PC-3 (cell line): ENCODE data around the gene DMRTA2. TPM values are rescaled to one million over a fixed set of nuclear protein-coding genes. Genes with fewer than 3 reads are reported as not detected.

ENCODE experiments used
- ATAC-seq: fragments of 200-7000 bp; cut with Tn5 transposase; 2 replicates; pipeline ENCODE4 v1.9.1; 2020; ENCODE audit warnings: mild to moderate bottlenecking, moderate library complexity
- BruUV-seq: library from RNA; stranded (reverse); fragments of 400-500 nt; replicated peaks from 2 replicates; lab custom pipeline; 2021; lab: Mats Ljungman, UMichigan
- CTCF ChIA-PET: fragments of 300-600 bp; sonication (Branson Sonifier 250); formaldehyde crosslinking; loops from one replicate; lab custom pipeline; 2022; ENCODE audit warnings: antibody characterized with exemption; lab: Charles Lee
- POLR2A ChIA-PET: fragments of 300-600 bp; sonication (Branson Sonifier 250); formaldehyde crosslinking; loops from one replicate; lab custom pipeline; 2022; ENCODE audit warnings: antibody characterized with exemption; ENCODE audit not compliant: unreplicated experiment; lab: Charles Lee
- DNase-seq: peaks from one replicate; pipeline ENCODE4 v3.0.0-alpha.2; 2015
- H2AFZ ChIP-seq: fragments of 300-600 bp; sonication (generic); 2 replicates; pipeline ENCODE4 v1.6.0; 2016; ENCODE audit warnings: antibody characterized with exemption, low read length
- H3F3A ChIP-seq: fragments of 300-600 bp; sonication (generic); one replicate; pipeline ENCODE4 v1.6.0; 2017; ENCODE audit warnings: antibody characterized with exemption, low read length, control low read depth, mild to moderate bottlenecking; ENCODE audit not compliant: unreplicated experiment
- H3K27ac ChIP-seq: fragments of 300-600 bp; sonication (generic); 2 replicates; pipeline ENCODE4 v1.5.1; 2016; ENCODE audit warnings: mild to moderate bottlenecking, low read length
- H3K27me3 ChIP-seq: fragments of 300-600 bp; sonication (generic); 2 replicates; pipeline ENCODE4 v1.6.1; 2016; ENCODE audit warnings: low read length, mixed read lengths
- H3K36me3 ChIP-seq: fragments of 300-600 bp; sonication (generic); 2 replicates; pipeline ENCODE4 v1.6.1; 2016; ENCODE audit warnings: low read depth, mixed run types, low read length, mixed read lengths
- H3K4me1 ChIP-seq: fragments of 300-600 bp; sonication (generic); 2 replicates; pipeline ENCODE4 v1.5.1; 2016; ENCODE audit warnings: low read length; ENCODE audit not compliant: insufficient read depth
- H3K4me2 ChIP-seq: fragments of 300-600 bp; sonication (generic); 2 replicates; pipeline ENCODE4 v1.6.0; 2016; ENCODE audit warnings: low read length
- H3K4me3 ChIP-seq: fragments of 300-600 bp; sonication (generic); 2 replicates; pipeline ENCODE4 v1.5.1; 2016; ENCODE audit warnings: mild to moderate bottlenecking, low read length, mixed read lengths
- H3K79me2 ChIP-seq: fragments of 300-600 bp; sonication (generic); 2 replicates; pipeline ENCODE4 v1.6.1; 2017; ENCODE audit warnings: low read length, mixed read lengths
- H3K9ac ChIP-seq: fragments of 300-600 bp; sonication (generic); 2 replicates; pipeline ENCODE4 v1.6.0; 2016; ENCODE audit warnings: mild to moderate bottlenecking, low read length
- H3K9me2 ChIP-seq: fragments of 300-600 bp; sonication (generic); replicated peaks from 2 replicates; pipeline ENCODE4 v1.6.1; 2016; ENCODE audit warnings: mixed run types, low read length, mixed read lengths
- H3K9me3 ChIP-seq: fragments of 300-600 bp; sonication (generic); 2 replicates; pipeline ENCODE4 v1.6.1; 2016; ENCODE audit warnings: low read length, mixed read lengths
- H4K20me1 ChIP-seq: fragments of 300-600 bp; sonication (generic); 2 replicates; pipeline ENCODE4 v1.6.1; 2016; ENCODE audit warnings: low read length, mixed read lengths
- CTCF ChIP-seq: fragments of 300-600 bp; sonication (generic); conservative IDR thresholded peaks from 2 replicates; pipeline ENCODE4 v1.5.1; 2017; ENCODE audit warnings: antibody characterized with exemption, low read depth, mild to moderate bottlenecking, low read length
- EZH2 ChIP-seq: fragments of 300-600 bp; sonication (generic); IDR thresholded peaks from one replicate; pipeline ENCODE4 v1.6.1; 2017; ENCODE audit warnings: antibody characterized with exemption, mild to moderate bottlenecking, low read length; ENCODE audit not compliant: unreplicated experiment
- EZH2phosphoT487 ChIP-seq: fragments of 300-600 bp; sonication (generic); IDR thresholded peaks from 2 replicates; pipeline ENCODE4 v1.6.1; 2018; ENCODE audit warnings: mild to moderate bottlenecking, antibody characterized with exemption, low read length, borderline replicate concordance
- intact Hi-C: fragments of 100-400 bp; cut with micrococcal nuclease; formaldehyde crosslinking; loops from 2 replicates; pipeline ENCODE4 v1.9.0; 2023
- total RNA-seq: library from RNA; depleted of rRNA; stranded (reverse); fragments of >200 nt; gene quantifications from 2 replicates; pipeline ENCODE4 v1.2.3, GENCODE V29; 2014

The DMRTA2 gene
- total RNA-seq, 1 experiment from 2014 or later = not detected

- Histone ChIP-seq H3K9ac (no peak overlapping the region), H3K4me2 (no peak overlapping the region), H3K27ac (no peak overlapping the region), H3K4me1 (no peaks in the 10 kb centered on the region), H4K20me1 (no peaks in the 10 kb centered on the region), H3K79me2 (no peaks in the 10 kb centered on the region), H3K9me3 (no peaks in the 10 kb centered on the region), H3K9me2 (no peaks in the 10 kb centered on the region), H2AFZ (no peak overlapping the region), H3K36me3 (no peaks in the 10 kb centered on the region), H3K4me3 (no peak overlapping the region), H3K27me3 (no peaks in the 10 kb centered on the region), H3F3A (no peaks in the 10 kb centered on the region)
- TF ChIP-seq EZH2 = no peak
- TF ChIP-seq EZH2phosphoT487 = no peak
- no peak for TF ChIP-seq CTCF
- POLR2A ChIA-PET = no interaction called here
- intact Hi-C loops = no loop called here
- DNase-seq = no peak
- no TSS peak for BruUV-seq
- ATAC-seq = no peak
- CTCF ChIA-PET = no interaction called here
Measured at GRCh38 chr1:50378770-50379169, 44.5 kb downstream of the DMRTA2 start.

GRCh38 chr1:50373532-50373931 is 49.7 kb downstream of the DMRTA2 start:
- DNase-seq = no peak
- intact Hi-C loops = no loop called here
- Histone ChIP-seq H3K4me3 (no peak overlapping the region), H3K4me1 (no peaks in the 10 kb centered on the region), H4K20me1 (no peaks in the 10 kb centered on the region), H3K9ac (no peak overlapping the region), H3K79me2 (no peaks in the 10 kb centered on the region), H2AFZ (no peak overlapping the region), H3K36me3 (no peaks in the 10 kb centered on the region), H3K27ac (no peak overlapping the region), H3K4me2 (no peak overlapping the region), H3K9me2 (no peaks in the 10 kb centered on the region), H3K27me3 (no peaks in the 10 kb centered on the region), H3F3A (no peaks in the 10 kb centered on the region), H3K9me3 (no peaks in the 10 kb centered on the region)
- ATAC-seq = no peak
- POLR2A ChIA-PET = no interaction called here
- no peak for TF ChIP-seq EZH2phosphoT487
- TF ChIP-seq EZH2 = no peak
- TF ChIP-seq CTCF = no peak
- CTCF ChIA-PET = no interaction called here
- BruUV-seq = no TSS peak

- intact Hi-C loops = no loop called here
- Histone ChIP-seq H3K9me3 (no peaks in the 10 kb centered on the region), H3F3A (no peaks in the 10 kb centered on the region), H3K4me3 (no peak overlapping the region), H4K20me1 (no peaks in the 10 kb centered on the region), H3K27me3 (no peaks in the 10 kb centered on the region), H3K27ac (no peak overlapping the region), H3K36me3 (no peaks in the 10 kb centered on the region), H3K9ac (no peak overlapping the region), H3K4me1 (no peaks in the 10 kb centered on the region), H2AFZ (no peak overlapping the region), H3K4me2 (no peak overlapping the region), H3K79me2 (no peaks in the 10 kb centered on the region), H3K9me2 (no peaks in the 10 kb centered on the region)
- ATAC-seq = no peak
- DNase-seq = no peak
- CTCF ChIA-PET = interaction anchor here (0.6 kb wide), 1 partner anchor 677 kb away, joined by 3 read pairs; no protein-coding TSS in a partner anchor
- TF ChIP-seq CTCF = no peak
- no peak for TF ChIP-seq EZH2
- TF ChIP-seq EZH2phosphoT487 = no peak
- POLR2A ChIA-PET = no interaction called here
- no TSS peak for BruUV-seq
Measured at GRCh38 chr1:50371749-50372148, 51.5 kb downstream of the DMRTA2 start.
